H1 (cell line): ENCODE results near the gene RGCC. TPM values are rescaled to one million over a fixed set of nuclear protein-coding genes. Genes with fewer than 3 reads are reported as not detected.
A peak's percentile ranks its signal among the peaks of the same experiment; 100 is the strongest.

Source experiments
- CTCF ChIA-PET: fragments of 300-600 bp; sonication (Branson Sonifier 250); formaldehyde crosslinking; loops from one replicate; lab custom pipeline; 2021; ENCODE audit not compliant: partially characterized antibody; lab: Charles Lee
- POLR2A ChIA-PET: fragments of 300-600 bp; sonication (Branson Sonifier 250); formaldehyde crosslinking; loops from one replicate; lab custom pipeline; 2021; ENCODE audit warnings: inconsistent platforms; ENCODE audit not compliant: partially characterized antibody; lab: Charles Lee
- DNase-seq, 2 experiments: peaks; one replicate each; pipeline versions ENCODE4 v3.0.0 to v3.0.0-alpha.2; 2010 to 2022; ENCODE audit warnings: low spot score in 2 of 2, low read depth in 1 of 2, mixed read lengths in 1 of 2
- FAIRE-seq: peaks from 2 replicates; lab custom pipeline; 2011; peaks lifted over from hg19 to GRCh38; lab: Jason Lieb, UNC
- H2AFZ ChIP-seq: 2 replicates; pipeline ENCODE4 v1.8.1; 2012; ENCODE audit warnings: low read length, inconsistent platforms
- H2AK5ac ChIP-seq: 2 replicates; pipeline ENCODE4 v1.6.1; 2013; ENCODE audit warnings: low read depth, low read length
- H2BK120ac ChIP-seq: replicated peaks from 2 replicates; pipeline ENCODE3; 2013; ENCODE audit warnings: low read depth, low read length, inconsistent platforms
- H2BK12ac ChIP-seq: 2 replicates; pipeline ENCODE4 v1.6.1; 2013; ENCODE audit warnings: low read depth, low read length
- H2BK15ac ChIP-seq: 2 replicates; pipeline ENCODE4 v1.6.1; 2013; ENCODE audit warnings: low read length
- H2BK20ac ChIP-seq: 2 replicates; pipeline ENCODE4 v1.6.1; 2013; ENCODE audit warnings: low read length
- H2BK5ac ChIP-seq: 2 replicates; pipeline ENCODE4 v1.6.1; 2013; ENCODE audit warnings: low read depth, low read length
- H3K14ac ChIP-seq: 2 replicates; pipeline ENCODE4 v1.6.1; 2013; ENCODE audit warnings: inconsistent platforms; ENCODE audit not compliant: insufficient read length
- H3K18ac ChIP-seq: 2 replicates; pipeline ENCODE4 v1.6.1; 2013; ENCODE audit warnings: low read length; ENCODE audit errors: extremely low read depth
- H3K23ac ChIP-seq: 2 replicates; pipeline ENCODE4 v1.6.1; 2013; ENCODE audit warnings: inconsistent platforms; ENCODE audit not compliant: insufficient read length
- H3K23me2 ChIP-seq: 2 replicates; pipeline ENCODE4 v1.6.1; 2013; ENCODE audit warnings: low read depth, low read length
- H3K27ac ChIP-seq: 2 replicates; pipeline ENCODE4 v1.6.1; 2011; ENCODE audit warnings: low read depth, low read length, inconsistent platforms
- H3K27me3 ChIP-seq, 4 experiments: replicated peaks in 1 of 4; 1 replicate in 1 of 4; 2 replicates in 3 of 4; pipeline versions ENCODE4 v1.6.1 to v1.8.1; 2011 to 2013; ENCODE audit warnings: low read length in 3 of 4, mild to moderate bottlenecking in 3 of 4, inconsistent platforms in 2 of 4, mixed read lengths in 2 of 4, moderate library complexity in 1 of 4; ENCODE audit not compliant: control insufficient read depth in 3 of 4, insufficient read depth in 3 of 4; ENCODE audit errors: extremely low read depth in 1 of 4
- H3K36me3 ChIP-seq, 4 experiments: 2 replicates each; pipeline versions ENCODE4 v1.6.1 to v1.8.1; 2011 to 2013; ENCODE audit warnings: mild to moderate bottlenecking in 4 of 4, low read length in 3 of 4, moderate library complexity in 2 of 4, control low read depth in 1 of 4, inconsistent platforms in 1 of 4; ENCODE audit not compliant: insufficient read depth in 4 of 4, control insufficient read depth in 2 of 4
- H3K4ac ChIP-seq: replicated peaks from 2 replicates; pipeline ENCODE3; 2013; ENCODE audit warnings: low read length, low read depth, mixed read lengths, inconsistent platforms; ENCODE audit not compliant: insufficient read length
- H3K4me1 ChIP-seq, 4 experiments: replicated peaks in 1 of 4; 1 replicate in 1 of 4; 2 replicates in 3 of 4; pipeline versions ENCODE4 v1.6.1 to v1.8.1; 2011 to 2013; ENCODE audit warnings: low read length in 3 of 4, inconsistent platforms in 2 of 4, mixed read lengths in 1 of 4; ENCODE audit not compliant: insufficient read depth in 4 of 4, control insufficient read depth in 3 of 4
- H3K4me2 ChIP-seq, 2 experiments: 2 replicates each; pipeline versions ENCODE4 v1.6.1 to v1.8.1; 2011 to 2013; ENCODE audit warnings: low read depth in 2 of 2, low read length in 2 of 2, control low read depth in 1 of 2, inconsistent platforms in 1 of 2, mild to moderate bottlenecking in 1 of 2; ENCODE audit not compliant: insufficient read depth in 1 of 2
- H3K4me3 ChIP-seq, 4 experiments: fragments of 200-600, 300-600 bp in 1 of 4; sonication (generic), shearing (Covaris generic), sonication (Bioruptor Twin) in 1 of 4; 2 replicates each; pipeline versions ENCODE4 v1.5.1 to v1.8.1; 2011 to 2016; ENCODE audit warnings: low read length in 4 of 4, low read depth in 3 of 4, control low read depth in 2 of 4, inconsistent platforms in 2 of 4, mild to moderate bottlenecking in 2 of 4, mixed read lengths in 1 of 4, moderate library complexity in 1 of 4; ENCODE audit not compliant: insufficient read depth in 2 of 4; ENCODE audit errors: extremely low read depth in 1 of 4
- H3K56ac ChIP-seq: replicated peaks from 2 replicates; pipeline ENCODE3; 2013; ENCODE audit warnings: low read depth, mild to moderate bottlenecking, mixed read lengths, low read length, inconsistent platforms; ENCODE audit not compliant: insufficient read length
- H3K79me1 ChIP-seq: 2 replicates; pipeline ENCODE4 v1.6.1; 2013; ENCODE audit warnings: low read depth, low read length, control low read depth
- H3K79me2 ChIP-seq, 2 experiments: 2 replicates each; pipeline versions ENCODE4 v1.6.1 to v1.8.1; 2012 to 2013; ENCODE audit warnings: low read length in 2 of 2, mild to moderate bottlenecking in 2 of 2, inconsistent platforms in 1 of 2; ENCODE audit not compliant: insufficient read depth in 2 of 2, control insufficient read depth in 1 of 2
- H3K9ac ChIP-seq, 4 experiments: replicated peaks in 1 of 4; 1 replicate in 1 of 4; 2 replicates in 3 of 4; pipeline versions ENCODE4 v1.6.1 to v1.8.1; 2011 to 2013; ENCODE audit warnings: low read depth in 3 of 4, low read length in 3 of 4, control low read depth in 2 of 4, mild to moderate bottlenecking in 2 of 4, moderate library complexity in 2 of 4, inconsistent platforms in 1 of 4; ENCODE audit errors: extremely low read depth in 1 of 4
- H3K9me3 ChIP-seq, 2 experiments: 2 replicates each; pipeline versions ENCODE4 v1.6.1 to v1.8.1; 2012 to 2013; ENCODE audit warnings: mild to moderate bottlenecking in 2 of 2, moderate library complexity in 2 of 2, control low read depth in 1 of 2, inconsistent platforms in 1 of 2, low read depth in 1 of 2, low read length in 1 of 2, mixed read lengths in 1 of 2; ENCODE audit not compliant: insufficient read depth in 2 of 2
- H4K20me1 ChIP-seq, 2 experiments: replicated peaks in 1 of 2; 2 replicates each; pipeline versions ENCODE3 to v1.8.1; 2011 to 2013; ENCODE audit warnings: inconsistent platforms in 2 of 2, low read length in 2 of 2, mild to moderate bottlenecking in 1 of 2; ENCODE audit not compliant: insufficient read depth in 2 of 2, control insufficient read depth in 1 of 2
- H4K5ac ChIP-seq: 2 replicates; pipeline ENCODE4 v1.6.1; 2013; ENCODE audit warnings: low read length, low read depth, mixed read lengths, inconsistent platforms; ENCODE audit not compliant: insufficient read length
- H4K8ac ChIP-seq: 2 replicates; pipeline ENCODE4 v1.8.0; 2013; ENCODE audit warnings: mild to moderate bottlenecking, moderate library complexity, low read length, inconsistent platforms; ENCODE audit not compliant: insufficient read depth; ENCODE audit errors: extremely low read depth
- H4K91ac ChIP-seq: replicated peaks from 2 replicates; pipeline ENCODE3; 2013; ENCODE audit warnings: low read length, mixed read lengths, inconsistent platforms; ENCODE audit not compliant: insufficient read length
- CTCF ChIP-seq, 3 experiments: IDR thresholded peaks; 1 replicate in 2 of 3; 2 replicates in 1 of 3; pipeline versions ENCODE4 v1.5.1 to v1.6.1; 2011; ENCODE audit warnings: low read length in 3 of 3, mild to moderate bottlenecking in 3 of 3, inconsistent platforms in 2 of 3, low read depth in 1 of 3, moderate library complexity in 1 of 3; ENCODE audit not compliant: insufficient read depth in 1 of 3; ENCODE audit errors: control extremely low read depth in 1 of 3
- KDM1A ChIP-seq: fragments of 200-600, 300-600 bp; sonication (generic); IDR thresholded peaks from 2 replicates; pipeline ENCODE4 v1.7.1; 2016; ENCODE audit warnings: mild to moderate bottlenecking, low read length, borderline replicate concordance
- MAX ChIP-seq: IDR thresholded peaks from 2 replicates; pipeline ENCODE4 v1.6.1; 2012; ENCODE audit warnings: inconsistent platforms
- RAD21 ChIP-seq, 2 experiments: IDR thresholded peaks in 1 of 2; conservative IDR thresholded peaks in 1 of 2; 2 replicates each; pipeline ENCODE4 v1.6.1; 2011; ENCODE audit warnings: low read depth in 2 of 2, low read length in 2 of 2, improper control_type of control experiment in 1 of 2, inconsistent platforms in 1 of 2, mild to moderate bottlenecking in 1 of 2, moderate library complexity in 1 of 2
- WGBS, 2 experiments: shearing (Covaris generic) in 1 of 2; methylation state at CpG; one replicate each; pipeline versions ENCODE4 v1.1.6 to v1.1.7; 2013 to 2015; ENCODE audit warnings: low lambda C conversion rate in 2 of 2, mixed read lengths in 2 of 2, inconsistent platforms in 1 of 2, low coverage in 1 of 2, missing lambda C conversion rate in 1 of 2; ENCODE audit not compliant: insufficient replicate concordance in 2 of 2, insufficient coverage in 1 of 2, insufficient read length in 1 of 2; ENCODE audit errors: extremely low coverage in 1 of 2, missing lambda C conversion rate in 1 of 2; 5-methylcytosine and 5-hydroxymethylcytosine counted together
- polyA plus RNA-seq, 7 experiments: library from polyadenylated mRNA; depleted of rRNA in 3 of 7; stranded (reverse) in 5 of 7; unstranded in 2 of 7; fragments of >200 nt in 5 of 7; fragments of 200-250 nt in 2 of 7; gene quantifications; 1 replicate in 5 of 7; 2 replicates in 1 of 7; 4 replicates in 1 of 7; pipeline versions ENCODE4 v1.2.1 to v1.2.3, GENCODE V29; 2011 to 2013; ENCODE audit warnings: missing spikeins in 2 of 7, mixed read lengths in 2 of 7
- total RNA-seq: library from RNA; stranded (reverse); fragmentation: NEBNext Ultra II Directional; extraction: Animal tissue kit (Norgen Biotek cat#: 25700); gene quantifications from 2 replicates; pipeline ENCODE4 v1.2.1, GENCODE V29; 2021

Gene RGCC
- total and polyA plus RNA-seq, 2 of the 8 experiments (the other 6 are each of a cell fraction or from before 2014, with no cell fraction given): 0.41 TPM; not detected in 1

DNA sequence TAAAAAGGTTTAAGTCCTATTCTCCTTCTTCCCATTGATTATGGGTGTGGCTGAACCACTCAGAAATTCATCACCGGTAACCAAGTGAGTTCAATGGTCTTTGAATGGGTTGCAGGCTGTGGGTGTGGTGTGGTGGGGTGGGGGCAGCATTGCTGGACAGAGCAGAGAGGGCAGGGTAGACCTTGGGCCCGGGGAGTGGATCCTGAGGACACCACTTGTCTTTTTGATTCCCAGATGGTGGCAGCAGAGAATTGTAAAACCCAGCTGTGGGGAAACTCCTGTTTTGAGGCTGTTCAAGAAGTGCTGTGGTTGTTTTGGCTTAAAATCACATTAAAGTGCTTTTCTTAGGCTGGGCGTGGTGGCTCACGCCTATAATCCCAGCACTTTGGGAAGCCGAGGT is 45.8 kb upstream of the RGCC start:
- 86% methylated on average over 5 of the region's 5 CpGs; no CpG with 5 or more reads in 1 of the 2 experiments for WGBS, 2 experiments
- CTCF ChIA-PET: interaction anchor here (0.6 to 2.1 kb wide), 8 partner anchors 9 to 700 kb away, joined by 3 to 7 read pairs (median 3); no protein-coding TSS in a partner anchor

More for the DNA sequence above, 45.8 kb upstream of the RGCC start:
- Histone ChIP-seq H3K36me3 (no peaks in the 10 kb centered on the region), H2BK120ac (no peak overlapping the region), H3K4me1 (no peaks in the 10 kb centered on the region), H3K27me3 (no peaks in the 10 kb centered on the region), H3K9ac (no peak overlapping the region), H2BK5ac (no peak overlapping the region), H2BK12ac (no peak overlapping the region), H3K79me1 (no peaks in the 10 kb centered on the region), H3K23ac (no peak overlapping the region), H3K4me2 (no peak overlapping the region), H3K56ac (no peak overlapping the region), H3K4ac (no peak overlapping the region), H4K20me1 (no peaks in the 10 kb centered on the region), H3K79me2 (no peaks in the 10 kb centered on the region), H2BK15ac (0 out of 2 replicates have a peak overlapping the region, but pooled peaks have one; percentile 19), H4K91ac (no peak overlapping the region), H3K4me3 (no peak overlapping the region), H2AFZ (no peak overlapping the region), H3K18ac (no peak overlapping the region), H2BK20ac (no peak overlapping the region), H4K5ac (no peak overlapping the region), H3K23me2 (no peaks in the 10 kb centered on the region), H2AK5ac (no peak overlapping the region), H3K9me3 (no peaks in the 10 kb centered on the region), H3K14ac (no peak overlapping the region), H3K27ac (no peak overlapping the region), H4K8ac (no peak overlapping the region)
- TF ChIP-seq KDM1A: no peak
- TF ChIP-seq CTCF (IDR thresholded peaks at IDR 0.05; ENCODE audit: control extremely low read depth in 1 of 3, insufficient read depth in 1 of 3, low read depth in 1 of 3, low read length in 3 of 3): peak in 2 of 3 experiments; percentile 23 to 49; a peak in 3 of 4 replicates
- TF ChIP-seq RAD21 (IDR thresholded peaks at IDR 0.05 in 1 of 2, conservative IDR thresholded peaks at IDR 0.05 in 1 of 2; ENCODE audit: low read depth in 2 of 2, low read length in 2 of 2): peak; percentile 72 to 79
- no peak for TF ChIP-seq MAX
- no peak for FAIRE-seq
- POLR2A ChIA-PET: no interaction called here
- DNase-seq: no peak
